Liver (tissue), 9 donors: Measurements from ENCODE around the gene CTSC. TPM values are rescaled to one million over a fixed set of nuclear protein-coding genes. Genes with fewer than 3 reads are reported as not detected.

Experiments
- DNase-seq: peaks from one replicate; pipeline ENCODE4 v3.0.0-alpha.2; 2017; ENCODE audit warnings: low spot score
- H3K27ac ChIP-seq, 2 donors: one replicate each; pipeline ENCODE4 v1.7.0; 2013; ENCODE audit warnings: inconsistent platforms in 2 of 2, low read length in 2 of 2, control low read depth in 1 of 2, low read depth in 1 of 2, mild to moderate bottlenecking in 1 of 2
- H3K27me3 ChIP-seq, 4 donors: one replicate each; pipeline versions ENCODE4 v1.6.1 to v1.7.0; 2013; ENCODE audit warnings: low read length in 3 of 4, inconsistent platforms in 1 of 4, mild to moderate bottlenecking in 1 of 4, moderate library complexity in 1 of 4; ENCODE audit not compliant: control insufficient read depth in 4 of 4, insufficient read depth in 4 of 4
- H3K36me3 ChIP-seq, 4 donors: one replicate each; pipeline versions ENCODE4 v1.6.1 to v1.7.0; 2013; ENCODE audit warnings: low read length in 3 of 4, mild to moderate bottlenecking in 3 of 4, low read depth in 1 of 4, moderate library complexity in 1 of 4; ENCODE audit not compliant: control insufficient read depth in 4 of 4, insufficient read depth in 3 of 4
- H3K4me1 ChIP-seq, 4 donors: one replicate each; pipeline versions ENCODE4 v1.6.1 to v1.7.0; 2013; ENCODE audit warnings: low read length in 3 of 4, mild to moderate bottlenecking in 3 of 4, moderate library complexity in 1 of 4; ENCODE audit not compliant: control insufficient read depth in 4 of 4, insufficient read depth in 4 of 4
- H3K4me3 ChIP-seq, 3 donors: one replicate each; pipeline versions ENCODE4 v1.6.1 to v1.7.0; 2013; ENCODE audit warnings: low read length in 3 of 3, control low read depth in 1 of 3, low read depth in 1 of 3, mild to moderate bottlenecking in 1 of 3
- H3K9ac ChIP-seq, 2 donors: one replicate each; pipeline ENCODE4 v1.7.0; 2013; ENCODE audit warnings: low read length in 2 of 2, mild to moderate bottlenecking in 2 of 2, moderate library complexity in 2 of 2, control low read depth in 1 of 2, low read depth in 1 of 2
- H3K9me3 ChIP-seq, 4 donors: one replicate each; pipeline versions ENCODE4 v1.6.1 to v1.7.0; 2013; ENCODE audit warnings: low read length in 3 of 4; ENCODE audit not compliant: control insufficient read depth in 4 of 4
- CTCF ChIP-seq: fragments of 150-350 bp; IDR thresholded peaks from 2 replicates; pipeline ENCODE4 v1.5.1; 2017; ENCODE audit warnings: improper control_type of control experiment, low read depth, low read length; ENCODE audit not compliant: missing input control
- FOXA2 ChIP-seq: IDR thresholded peaks from 2 replicates; pipeline ENCODE4 v1.6.1; 2016; ENCODE audit warnings: antibody characterized with exemption
- GABPA ChIP-seq, 2 donors: IDR thresholded peaks in 1 of 2; conservative IDR thresholded peaks in 1 of 2; 2 replicates each; pipeline ENCODE4 v1.6.1; 2016; ENCODE audit warnings: antibody characterized with exemption in 2 of 2, mild to moderate bottlenecking in 1 of 2, moderate library complexity in 1 of 2
- HNF4A ChIP-seq, 2 donors: conservative IDR thresholded peaks; 2 replicates each; pipeline ENCODE4 v1.6.1; 2016; ENCODE audit warnings: antibody characterized with exemption in 2 of 2, mild to moderate bottlenecking in 2 of 2
- JUND ChIP-seq, 2 donors: IDR thresholded peaks; 2 replicates each; pipeline ENCODE4 v1.6.1; 2016; ENCODE audit warnings: antibody characterized with exemption in 2 of 2
- MAX ChIP-seq: IDR thresholded peaks from 2 replicates; pipeline ENCODE4 v1.6.1; 2016; ENCODE audit warnings: antibody characterized with exemption
- NR2F2 ChIP-seq: IDR thresholded peaks from 2 replicates; pipeline ENCODE4 v1.6.1; 2016; ENCODE audit warnings: antibody characterized with exemption
- RAD21 ChIP-seq, 2 donors: IDR thresholded peaks; 2 replicates each; pipeline ENCODE4 v1.6.1; 2016; ENCODE audit warnings: antibody characterized with exemption in 2 of 2, mild to moderate bottlenecking in 2 of 2
- REST ChIP-seq: IDR thresholded peaks from 2 replicates; pipeline ENCODE4 v1.6.1; 2016; ENCODE audit warnings: antibody characterized with exemption, mild to moderate bottlenecking
- RXRA ChIP-seq, 2 donors: IDR thresholded peaks; 2 replicates each; pipeline ENCODE4 v1.6.1; 2017 to 2018; ENCODE audit warnings: antibody characterized with exemption in 2 of 2, mild to moderate bottlenecking in 1 of 2
- SP1 ChIP-seq: IDR thresholded peaks from 2 replicates; pipeline ENCODE4 v1.6.1; 2018; ENCODE audit warnings: antibody characterized with exemption, mild to moderate bottlenecking
- YY1 ChIP-seq: IDR thresholded peaks from 2 replicates; pipeline ENCODE4 v1.6.1; 2016; ENCODE audit warnings: antibody characterized with exemption, mild to moderate bottlenecking
- WGBS: extraction: QIAGEN DNeasy Blood & Tissue Kit; methylation state at CpG from one replicate; pipeline ENCODE4 v1.1.7; 2013; 5-methylcytosine and 5-hydroxymethylcytosine counted together
- polyA plus RNA-seq, 2 donors: library from polyadenylated mRNA; stranded (reverse) in 1 of 2; unstranded in 1 of 2; fragments of 200-250 nt in 1 of 2; fragments of >200 nt in 1 of 2; fragmentation: Nextera tagmentation in 1 of 2; extraction: Ambion mirVana in 1 of 2; gene quantifications; one replicate each; pipeline versions ENCODE4 v1.2.1 to v1.2.3, GENCODE V29; 2013 to 2015
- total RNA-seq, 2 donors: library from RNA; depleted of rRNA; stranded (reverse); fragments of >200 nt; gene quantifications; one replicate each; pipeline ENCODE4 v1.2.3, GENCODE V29; 2014
- TF ChIP-seq, protein P1 (sequence below): IDR thresholded peaks from 2 replicates; pipeline ENCODE4 v1.6.1; 2016; ENCODE audit warnings: antibody characterized with exemption
- donor health status: healthy.
- donor health status: healthy.
- donor health status: healthy.
- donor health status: healthy.
- donor health status: healthy.

Gene CTSC
- total and polyA plus RNA-seq, 4 donors: 22.4 to 68.7 (median 31.3) TPM

DNA sequence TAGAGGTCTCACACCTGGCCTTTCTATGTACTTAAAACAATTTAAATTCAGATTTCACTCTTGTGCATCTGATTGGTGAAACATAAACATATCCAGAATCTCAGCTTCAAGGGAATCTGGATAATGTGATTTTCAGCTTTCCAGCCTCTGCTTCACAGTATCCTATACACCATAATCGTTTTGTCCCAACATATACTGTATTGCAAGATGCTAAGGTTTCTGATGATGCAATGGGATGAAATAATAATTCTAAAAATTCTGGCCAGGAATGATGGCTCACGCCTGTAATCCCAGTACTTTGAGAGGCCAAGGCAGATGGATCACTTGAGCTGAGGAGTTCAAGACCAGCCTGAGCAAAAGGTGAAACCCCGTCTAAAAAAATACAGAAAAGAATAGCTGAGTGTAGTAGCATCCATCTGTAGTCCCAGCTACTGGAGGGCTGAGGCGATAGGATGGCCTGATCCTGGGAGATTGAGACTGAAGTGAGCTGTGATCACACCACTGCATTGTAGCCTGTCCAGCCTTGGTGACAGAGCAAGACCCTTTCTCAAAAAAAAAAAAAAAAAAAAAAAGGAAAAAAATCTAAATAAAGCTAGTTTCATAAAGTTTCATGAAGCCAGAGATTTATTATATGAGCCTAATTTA lies 41.0 kb upstream of the CTSC start:
- H3K4me3 ChIP-seq: no peak overlapping the region
- no peak overlapping the region for H3K9ac ChIP-seq
- 85% methylated on average over 4 of the region's 4 CpGs for WGBS
- no peak for DNase-seq
- no peaks in the 10 kb centered on the region for H3K9me3 ChIP-seq
- no peaks in the 10 kb centered on the region for H3K27me3 ChIP-seq
- TF ChIP-seq MAX: no peak
- TF ChIP-seq RAD21 (IDR thresholded peaks at IDR 0.05): no peak
- H3K27ac ChIP-seq: no peak overlapping the region
- H3K36me3 ChIP-seq: no peaks in the 10 kb centered on the region
- H3K4me1 ChIP-seq: no peaks in the 10 kb centered on the region

DNA sequence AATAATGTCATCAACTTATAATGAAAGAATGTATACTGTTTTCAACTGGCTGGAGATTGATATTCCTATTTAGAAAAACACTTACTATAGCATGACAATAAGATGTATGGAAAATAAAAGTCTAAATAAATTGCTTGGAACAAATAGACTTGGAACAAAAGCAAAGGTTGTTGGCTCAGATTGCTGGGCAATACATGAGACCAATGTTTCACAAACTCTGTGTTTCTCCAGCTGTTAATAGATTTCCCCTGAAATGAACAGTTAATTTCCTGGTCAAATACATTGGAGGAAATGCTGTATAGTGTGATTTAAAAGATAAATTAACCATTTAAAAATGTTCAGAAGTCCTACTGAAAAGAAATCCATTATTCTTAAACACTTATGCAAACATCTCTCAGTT lies 40.1 kb upstream of the CTSC start:
- Histone ChIP-seq H3K36me3 (no peaks in the 10 kb centered on the region), H3K27ac (no peak overlapping the region), H3K9me3 (no peaks in the 10 kb centered on the region), H3K4me1 (no peaks in the 10 kb centered on the region), H3K9ac (no peak overlapping the region), H3K27me3 (no peaks in the 10 kb centered on the region), H3K4me3 (no peak overlapping the region)
- TF ChIP-seq SP1: no peak
- no peak for TF ChIP-seq YY1
- TF ChIP-seq REST: no peak
- TF ChIP-seq GABPA (IDR thresholded peaks at IDR 0.05 in 1 of 2, conservative IDR thresholded peaks at IDR 0.05 in 1 of 2): no peak
- no peak for TF ChIP-seq RAD21 (IDR thresholded peaks at IDR 0.05)
- TF ChIP-seq RXRA (IDR thresholded peaks at IDR 0.05): no peak
- TF ChIP-seq NR2F2: no peak
- no peak for TF ChIP-seq CTCF
- TF ChIP-seq, protein P1, sequence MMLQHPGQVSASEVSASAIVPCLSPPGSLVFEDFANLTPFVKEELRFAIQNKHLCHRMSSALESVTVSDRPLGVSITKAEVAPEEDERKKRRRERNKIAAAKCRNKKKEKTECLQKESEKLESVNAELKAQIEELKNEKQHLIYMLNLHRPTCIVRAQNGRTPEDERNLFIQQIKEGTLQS: no peak
- no peak for TF ChIP-seq FOXA2
- TF ChIP-seq MAX: no peak
- TF ChIP-seq HNF4A (conservative IDR thresholded peaks at IDR 0.05): no peak
- no peak for TF ChIP-seq JUND (IDR thresholded peaks at IDR 0.05)
- DNase-seq: no peak
